Activated CD4-positive, alpha-beta T cell treated with anti-CD3 and anti-CD28 coated beads for 36 hours (primary cell): ENCODE results near the gene SPECC1. TPM values are rescaled to one million over a fixed set of nuclear protein-coding genes. Genes with fewer than 3 reads are reported as not detected.
"Not testable (repeated sequence)": the region's sequence is repeated elsewhere in the genome, so short reads cannot be mapped to it uniquely, and the experiment has no call there.

Source experiments
- ATAC-seq: fragments of 200-7000 bp; cut with Tn5 transposase; one replicate; pipeline ENCODE4 v1.10.0; 2021; ENCODE audit warnings: mild to moderate bottlenecking, moderate library complexity
- CTCF ChIA-PET: fragments of 350-600 bp; sonication (Branson Sonifier 250); formaldehyde crosslinking; loops from one replicate; lab custom pipeline; 2021; ENCODE audit warnings: antibody characterized with exemption; lab: Charles Lee
- POLR2A ChIA-PET: fragments of 350-600 bp; sonication (Branson Sonifier 250); formaldehyde crosslinking; loops from one replicate; lab custom pipeline; 2021; ENCODE audit warnings: antibody characterized with exemption, inconsistent platforms; lab: Charles Lee
- DNase-seq: peaks from one replicate; pipeline ENCODE4 v3.0.0-alpha.2; 2020
- H3K27ac Mint-ChIP-seq: one replicate; pipeline ENCODE4 v1.8.0; 2021; ENCODE audit warnings: mixed read lengths
- H3K27me3 Mint-ChIP-seq: one replicate; pipeline ENCODE4 v1.8.0; 2021; ENCODE audit warnings: mixed read lengths
- H3K36me3 Mint-ChIP-seq: one replicate; pipeline ENCODE4 v1.8.0; 2021; ENCODE audit warnings: low read depth, mixed read lengths
- H3K4me1 Mint-ChIP-seq: one replicate; pipeline ENCODE4 v1.8.0; 2021; ENCODE audit warnings: mixed read lengths
- H3K4me3 Mint-ChIP-seq: one replicate; pipeline ENCODE4 v1.8.0; 2021; ENCODE audit warnings: mild to moderate bottlenecking, moderate library complexity, mixed read lengths
- H3K9me3 Mint-ChIP-seq: one replicate; pipeline ENCODE4 v1.8.0; 2021; ENCODE audit warnings: low read depth, mixed read lengths
- intact Hi-C, 2 experiments: fragments of 100-400 bp; cut with DNase I in 1 of 2; cut with micrococcal nuclease in 1 of 2; formaldehyde crosslinking; loops; one replicate each; pipeline versions ENCODE4 v1.14.2 to v1.15.1; 2022 to 2024; cut with DNase I, micrococcal nuclease
- total RNA-seq, 2 experiments: library from RNA; stranded (reverse); gene quantifications; one replicate each; pipeline ENCODE4 v1.2.3, GENCODE V29; 2021

Gene SPECC1
- total RNA-seq, 2 experiments from 2014 or later = 6.1 to 10.4 TPM

DNA sequence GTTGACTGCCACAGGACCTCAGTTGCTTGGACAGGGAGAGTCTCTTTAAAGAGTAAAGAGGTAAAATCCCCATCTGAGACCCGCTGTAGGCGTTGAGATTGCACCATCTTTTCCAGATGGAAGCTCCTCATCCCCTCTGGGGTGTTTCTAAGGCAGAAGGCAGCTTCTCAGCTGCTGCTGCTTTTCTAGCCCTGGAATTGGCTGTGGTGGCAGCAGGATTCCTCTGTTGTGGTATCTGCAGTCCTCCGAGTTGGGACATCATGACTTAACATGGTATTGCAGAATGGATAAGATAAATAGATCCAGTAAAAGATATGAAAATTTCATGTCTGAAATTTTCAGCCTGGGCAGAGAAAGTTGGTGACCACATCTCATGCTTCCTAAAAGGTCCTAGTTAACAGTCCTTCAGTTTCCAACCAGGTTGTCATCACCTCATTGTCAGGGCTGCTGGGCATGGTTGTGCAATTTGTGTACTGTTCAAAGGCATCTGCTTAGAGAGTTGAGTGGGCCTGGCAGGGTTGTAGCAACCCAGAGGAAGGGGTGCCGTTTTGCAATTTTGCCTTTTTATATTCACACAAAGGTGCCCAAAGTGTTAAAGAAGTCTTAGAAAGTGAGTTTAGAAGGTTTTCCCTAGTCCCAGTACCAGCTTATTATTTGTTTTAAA lies 150.4 kb downstream of the SPECC1 start:
- Mint-ChIP-seq H3K4me3 (no peak overlapping the region), H3K27ac (no peak overlapping the region), H3K36me3 (no peaks in the 10 kb centered on the region), H3K27me3 (peaks cover 5% of the 10 kb centered on the region), H3K4me1 (peaks cover 4% of the 10 kb centered on the region), H3K9me3 (no peaks in the 10 kb centered on the region)
- ChIA-PET CTCF (interaction anchor here (0.6 kb wide), 1 partner anchor 151 kb away, joined by 3 read pairs; no protein-coding TSS in a partner anchor), POLR2A (no interaction called here)
- intact Hi-C loops = no loop called here
- DNase-seq (no peak), ATAC-seq (no peak)

DNA sequence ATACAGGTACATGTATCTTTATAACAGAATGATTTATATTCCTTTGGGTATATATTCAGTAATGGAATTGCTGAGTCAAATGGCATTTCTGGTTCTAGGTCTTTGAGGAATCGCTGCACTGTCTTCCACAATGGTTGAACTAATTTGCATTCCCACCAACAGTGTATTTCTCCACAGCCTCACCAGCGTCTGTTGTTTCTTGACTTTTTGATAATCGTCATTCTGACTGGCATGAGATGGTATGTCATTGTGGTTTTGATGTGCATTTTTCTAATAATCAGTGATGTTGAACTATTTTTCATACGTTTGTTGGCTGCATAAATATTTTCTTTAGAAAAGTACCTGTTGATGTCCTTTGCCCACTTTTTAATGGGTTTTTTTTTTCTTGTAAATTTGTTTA lies 156.4 kb downstream of the SPECC1 start:
- H3K9me3 Mint-ChIP-seq, POLR2A ChIA-PET, DNase-seq, ATAC-seq, H3K4me3 Mint-ChIP-seq, H3K27ac Mint-ChIP-seq, H3K36me3 Mint-ChIP-seq, H3K4me1 Mint-ChIP-seq, H3K27me3 Mint-ChIP-seq, intact Hi-C loops: not testable (repeated sequence)
- CTCF ChIA-PET = interaction anchor here (1.0 kb wide), 1 partner anchor 9 kb away, joined by 3 read pairs; no protein-coding TSS in a partner anchor

DNA sequence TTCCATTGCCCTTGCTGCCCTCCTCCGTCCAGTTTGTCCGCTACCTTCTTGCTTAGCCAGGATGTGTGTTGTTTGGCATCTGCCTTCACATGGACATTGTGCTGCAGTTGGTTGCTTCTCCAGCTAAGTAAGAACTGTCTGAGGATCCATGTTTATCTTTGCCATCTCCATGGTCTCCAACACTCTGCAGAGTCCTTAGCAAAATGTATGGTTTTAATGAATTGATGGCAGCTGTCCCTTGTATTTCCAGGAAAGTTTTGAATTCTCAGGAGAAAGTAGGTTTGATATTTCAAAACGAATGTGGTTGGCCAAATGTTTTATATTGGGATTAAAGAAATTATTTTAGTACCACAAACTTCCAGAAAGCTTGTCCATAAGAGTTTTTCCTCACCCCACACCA lies 160.9 kb downstream of the SPECC1 start:
- CTCF ChIA-PET = no interaction called here

DNA sequence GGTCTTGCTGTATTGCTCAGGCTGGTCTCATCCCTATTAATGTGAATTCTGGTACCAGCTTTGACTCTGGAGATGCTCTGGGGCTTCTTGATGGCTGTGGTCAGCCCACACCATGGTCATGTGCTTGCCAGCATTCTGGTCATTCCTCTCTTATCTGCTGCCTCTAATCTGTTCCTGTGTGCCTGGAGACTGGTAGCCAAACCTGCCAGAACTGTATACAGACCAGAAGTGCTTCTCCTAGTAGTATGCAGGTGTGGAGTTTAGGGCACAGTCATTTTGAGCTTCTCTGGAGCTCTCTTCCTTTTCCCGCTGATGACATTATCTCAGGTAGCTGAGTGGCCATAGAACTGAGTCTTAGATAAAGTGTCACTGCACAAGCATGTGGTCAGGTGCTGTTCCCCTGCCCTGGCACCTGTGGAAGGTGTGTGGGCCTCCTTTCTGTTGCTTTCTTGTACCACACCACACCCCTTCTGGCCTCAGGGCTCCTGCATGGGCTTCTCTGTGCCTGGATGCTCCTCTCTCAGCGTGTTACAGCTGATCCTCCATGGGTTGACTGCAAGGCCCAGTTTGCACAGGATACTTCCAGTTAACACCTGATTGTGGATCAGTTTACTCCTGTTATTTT lies 162.7 kb downstream of the SPECC1 start:
- no peak for DNase-seq
- POLR2A ChIA-PET = interaction anchor here (0.6 kb wide), 1 partner anchor 27 kb away, joined by 3 read pairs; no protein-coding TSS in a partner anchor
- Mint-ChIP-seq H3K9me3 (no peaks in the 10 kb centered on the region), H3K36me3 (no peaks in the 10 kb centered on the region), H3K4me3 (no peak overlapping the region), H3K27me3 (no peaks in the 10 kb centered on the region), H3K4me1 (no peaks in the 10 kb centered on the region), H3K27ac (no peak overlapping the region)
- ATAC-seq = no peak
- intact Hi-C loops = no loop called here
- CTCF ChIA-PET = interaction anchor here (1.2 kb wide), 1 partner anchor 10 kb away, joined by 5 read pairs; no protein-coding TSS in a partner anchor

More for the DNA sequence above, 160.9 kb downstream of the SPECC1 start:
- Mint-ChIP-seq H3K4me3 (no peak overlapping the region), H3K27me3 (no peaks in the 10 kb centered on the region), H3K27ac (no peak overlapping the region), H3K9me3 (no peaks in the 10 kb centered on the region), H3K4me1 (no peaks in the 10 kb centered on the region), H3K36me3 (no peaks in the 10 kb centered on the region)
- ATAC-seq = no peak
- POLR2A ChIA-PET = no interaction called here
- intact Hi-C loops = no loop called here
- no peak for DNase-seq

DNA sequence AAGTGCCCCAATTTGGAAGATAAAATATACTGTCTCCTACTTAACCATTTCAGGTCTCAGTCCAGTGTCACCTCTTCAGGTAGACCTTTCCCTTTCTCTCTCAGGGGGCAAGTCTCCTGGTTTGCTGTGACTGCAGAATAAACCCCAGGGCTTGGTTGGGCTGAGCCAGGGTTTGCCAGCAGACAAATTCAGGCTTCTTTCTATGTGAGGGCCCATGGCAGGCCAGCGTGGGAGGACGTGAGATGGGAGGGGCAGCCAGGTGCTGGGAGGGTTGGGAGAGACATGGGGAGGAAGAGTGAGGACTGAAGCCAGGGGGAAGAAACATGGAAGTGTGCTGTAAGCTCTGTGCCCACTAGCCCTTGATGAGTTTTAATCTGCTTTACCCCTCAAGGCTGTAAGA lies 163.2 kb downstream of the SPECC1 start:
- no peaks in the 10 kb centered on the region for H3K36me3 Mint-ChIP-seq
- H3K4me1 Mint-ChIP-seq = no peaks in the 10 kb centered on the region
- no peak for DNase-seq
- no peak for ATAC-seq
- ChIA-PET CTCF (interaction anchor here (1.2 kb wide), 1 partner anchor 11 kb away, joined by 5 read pairs; no protein-coding TSS in a partner anchor), POLR2A (no interaction called here)
- H3K27ac Mint-ChIP-seq = no peak overlapping the region
- no peak overlapping the region for H3K4me3 Mint-ChIP-seq
- intact Hi-C loops = no loop called here
- no peaks in the 10 kb centered on the region for H3K27me3 Mint-ChIP-seq
- no peaks in the 10 kb centered on the region for H3K9me3 Mint-ChIP-seq

DNA sequence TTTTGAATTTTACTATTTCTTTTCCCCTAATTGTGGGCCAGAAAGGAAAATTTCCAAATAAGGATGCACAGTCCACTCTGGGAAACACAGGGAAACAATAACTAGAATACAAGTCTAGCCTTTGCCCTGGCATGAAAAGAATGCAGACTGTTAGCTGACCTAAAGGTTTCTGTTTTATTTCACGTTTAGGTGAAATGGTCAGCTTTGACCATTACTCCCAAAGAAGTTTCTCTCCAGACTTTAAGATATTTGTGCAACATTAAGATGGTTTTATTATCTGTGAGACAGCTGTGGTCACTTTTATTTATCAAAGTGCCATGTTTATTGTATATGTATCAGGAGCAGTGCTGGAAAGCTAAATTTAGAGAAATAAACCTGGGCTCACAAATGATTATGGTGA lies 163.9 kb downstream of the SPECC1 start:
- DNase-seq = no peak
- POLR2A ChIA-PET = no interaction called here
- no peak for ATAC-seq
- H3K4me1 Mint-ChIP-seq = no peaks in the 10 kb centered on the region
- H3K4me3 Mint-ChIP-seq = no peak overlapping the region
- H3K27me3 Mint-ChIP-seq = peaks cover under 1% of the 10 kb centered on the region
- no peak overlapping the region for H3K27ac Mint-ChIP-seq
- H3K9me3 Mint-ChIP-seq = no peaks in the 10 kb centered on the region
- CTCF ChIA-PET = interaction anchor here (1.2 kb wide), 1 partner anchor 11 kb away, joined by 5 read pairs; no protein-coding TSS in a partner anchor
- intact Hi-C loops = no loop called here
- no peaks in the 10 kb centered on the region for H3K36me3 Mint-ChIP-seq

DNA sequence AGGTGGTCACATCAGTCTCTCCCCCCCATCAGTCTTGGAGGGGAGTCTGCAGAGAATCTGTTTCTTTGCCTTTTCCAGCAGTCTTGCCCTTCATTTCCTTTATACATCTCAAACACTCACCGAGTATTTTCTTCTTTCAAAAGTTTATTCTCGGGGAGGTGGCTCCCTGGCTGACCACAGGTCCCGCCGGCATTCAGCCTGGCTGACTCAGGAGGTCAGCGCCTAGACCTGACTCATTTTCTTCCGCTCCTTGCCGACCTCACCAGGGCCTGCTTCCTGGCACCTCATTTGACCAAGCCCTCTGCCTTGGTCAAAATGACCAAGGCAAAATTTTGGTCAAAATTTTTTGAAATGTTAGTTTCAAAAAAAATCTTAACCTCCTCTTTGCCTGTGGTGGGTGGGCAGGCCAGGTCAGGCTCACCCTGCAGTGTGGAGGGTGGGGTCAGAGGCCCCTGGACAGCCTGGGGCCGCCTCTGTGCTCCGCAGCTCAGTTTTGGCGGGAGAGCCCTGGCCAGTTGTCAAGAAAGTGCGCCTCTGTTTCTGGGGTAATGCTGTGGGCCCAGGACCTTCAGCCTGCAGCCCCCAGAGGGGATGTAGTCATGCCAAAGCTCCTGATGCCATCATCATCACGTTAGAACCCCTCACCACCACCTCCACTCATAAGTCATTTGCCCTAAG lies 165.6 kb downstream of the SPECC1 start:
- Mint-ChIP-seq H3K4me3 (no peak overlapping the region), H3K27me3 (peaks cover 3% of the 10 kb centered on the region), H3K4me1 (no peaks in the 10 kb centered on the region), H3K36me3 (no peaks in the 10 kb centered on the region), H3K27ac (no peak overlapping the region), H3K9me3 (no peaks in the 10 kb centered on the region)
- POLR2A ChIA-PET = interaction anchor here (0.6 kb wide), 1 partner anchor 93 kb away, joined by 3 read pairs; no protein-coding TSS in a partner anchor
- no peak for ATAC-seq
- intact Hi-C loops = no loop called here
- CTCF ChIA-PET = no interaction called here
- DNase-seq = no peak

DNA sequence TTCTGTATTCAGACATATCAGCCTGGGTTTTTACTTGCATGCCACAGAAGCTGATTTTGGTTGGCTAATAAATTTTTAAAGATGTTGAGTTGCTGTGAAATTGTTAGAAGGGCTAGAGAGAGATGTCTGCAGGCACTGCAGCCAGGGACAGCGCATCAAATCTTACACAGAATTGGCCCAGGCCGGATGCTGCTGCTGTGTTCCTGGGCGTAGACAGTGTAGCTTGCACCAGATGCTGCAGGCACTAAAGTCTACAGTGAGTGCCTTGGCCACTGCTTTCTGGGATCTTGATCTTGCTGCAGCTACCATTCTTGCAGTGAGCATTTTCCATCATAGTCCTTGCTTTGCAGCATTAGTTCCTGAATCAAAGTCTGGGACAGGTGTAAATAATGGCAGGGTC lies 169.9 kb downstream of the SPECC1 start:
- ChIA-PET CTCF (interaction anchor here (0.8 kb wide), 1 partner anchor 102 kb away, joined by 3 read pairs; no protein-coding TSS in a partner anchor), POLR2A (no interaction called here)
- intact Hi-C loops = no loop called here
- Mint-ChIP-seq H3K27ac (no peak overlapping the region), H3K9me3 (no peaks in the 10 kb centered on the region), H3K4me1 (no peaks in the 10 kb centered on the region), H3K27me3 (peaks cover 3% of the 10 kb centered on the region), H3K36me3 (no peaks in the 10 kb centered on the region), H3K4me3 (no peak overlapping the region)
- DNase-seq (no peak), ATAC-seq (no peak)

DNA sequence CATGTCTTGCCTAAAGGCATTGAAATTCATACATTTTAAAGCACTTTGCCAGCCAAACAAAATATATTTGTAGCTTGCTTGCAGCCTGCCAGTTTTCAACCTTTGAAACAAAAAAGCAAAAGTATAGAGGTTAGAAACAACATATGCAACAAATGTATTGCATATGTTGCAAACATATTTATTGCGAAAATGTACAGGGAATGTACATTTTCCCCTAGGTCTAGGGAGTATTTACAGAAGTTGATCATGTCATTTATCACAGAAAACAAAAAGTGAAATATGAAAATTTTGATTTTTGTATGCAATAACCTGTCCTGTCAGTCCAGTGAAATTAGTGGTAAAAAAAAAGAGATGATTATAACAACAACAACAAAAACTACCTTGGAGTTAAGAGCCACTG lies 171.5 kb downstream of the SPECC1 start:
- Mint-ChIP-seq H3K9me3 (no peaks in the 10 kb centered on the region), H3K27ac (no peak overlapping the region), H3K36me3 (no peaks in the 10 kb centered on the region), H3K27me3 (peaks cover 3% of the 10 kb centered on the region), H3K4me1 (no peaks in the 10 kb centered on the region), H3K4me3 (no peak overlapping the region)
- POLR2A ChIA-PET = no interaction called here
- CTCF ChIA-PET = interaction anchor here (1.1 kb wide), 1 partner anchor 60 kb away, joined by 5 read pairs; no protein-coding TSS in a partner anchor
- intact Hi-C loops = no loop called here
- ATAC-seq (no peak), DNase-seq (no peak)

DNA sequence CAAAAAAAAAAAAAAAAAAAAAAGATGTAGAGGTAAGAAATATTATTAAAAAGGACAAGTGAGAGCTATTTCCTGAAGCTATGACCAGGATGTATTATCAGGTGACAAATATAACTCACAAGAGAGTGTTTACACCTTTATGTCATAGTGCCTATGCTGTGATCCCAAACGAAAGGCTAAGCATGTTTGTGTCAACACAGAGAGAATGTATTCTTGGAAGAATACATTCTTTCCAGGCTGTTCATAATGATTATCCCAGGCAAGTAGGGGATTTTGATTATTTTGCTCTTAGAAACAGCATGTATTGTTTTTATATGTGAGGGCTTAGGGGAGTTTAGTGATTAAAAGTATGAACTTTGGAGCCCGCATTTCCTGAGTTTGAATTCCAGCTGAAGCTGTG lies 175.0 kb downstream of the SPECC1 start:
- no peak overlapping the region for H3K27ac Mint-ChIP-seq
- H3K9me3 Mint-ChIP-seq = no peaks in the 10 kb centered on the region
- no peak overlapping the region for H3K4me3 Mint-ChIP-seq
- POLR2A ChIA-PET = no interaction called here
- no peaks in the 10 kb centered on the region for H3K27me3 Mint-ChIP-seq
- CTCF ChIA-PET = interaction anchor here (1.6 kb wide), 1 partner anchor 21 kb away, joined by 4 read pairs; no protein-coding TSS in a partner anchor
- intact Hi-C loops = no loop called here
- ATAC-seq (no peak), DNase-seq (no peak)
- H3K36me3 Mint-ChIP-seq = no peaks in the 10 kb centered on the region
- no peaks in the 10 kb centered on the region for H3K4me1 Mint-ChIP-seq

DNA sequence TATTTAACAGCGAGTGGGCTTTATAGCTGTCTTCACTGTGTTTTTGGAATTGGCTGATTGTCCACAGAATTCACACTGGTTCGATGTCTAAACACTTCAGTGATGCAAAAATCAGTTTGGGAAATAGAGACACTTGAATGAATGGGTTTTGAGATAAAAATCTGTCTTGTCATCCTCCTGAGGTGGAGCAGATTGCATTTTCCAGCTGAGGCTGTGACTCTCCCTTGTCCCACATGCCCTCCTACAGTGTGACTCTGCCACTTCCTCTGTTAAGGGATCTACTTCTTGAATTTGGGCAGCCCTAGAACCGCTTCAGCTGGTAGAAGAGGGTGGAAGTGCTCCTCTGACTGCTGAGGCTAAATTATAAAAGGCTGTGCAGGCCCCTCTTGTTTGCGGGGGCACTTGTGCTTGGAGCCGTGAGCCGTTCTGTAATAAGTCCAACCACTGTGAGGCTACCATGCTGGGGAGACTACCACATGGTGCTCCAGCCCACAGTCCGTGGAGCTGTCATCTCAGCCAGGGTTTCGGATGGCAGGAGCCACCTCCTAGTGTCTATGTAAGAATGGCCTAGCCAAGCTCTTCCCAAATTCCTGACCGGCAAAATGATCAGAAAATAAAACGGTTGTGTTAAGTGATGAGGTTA lies 175.9 kb downstream of the SPECC1 start:
- CTCF ChIA-PET = interaction anchor here (0.9 to 1.6 kb wide), 2 partner anchors 20 to 32 kb away, joined by 3 to 4 read pairs; no protein-coding TSS in a partner anchor
- no peak for ATAC-seq

More for the DNA sequence above, 175.9 kb downstream of the SPECC1 start:
- peaks cover 7% of the 10 kb centered on the region for H3K4me1 Mint-ChIP-seq
- no peak for DNase-seq
- H3K9me3 Mint-ChIP-seq = no peaks in the 10 kb centered on the region
- no peak overlapping the region for H3K4me3 Mint-ChIP-seq
- H3K36me3 Mint-ChIP-seq = no peaks in the 10 kb centered on the region
- H3K27me3 Mint-ChIP-seq = no peaks in the 10 kb centered on the region
- POLR2A ChIA-PET = no interaction called here
- no peak overlapping the region for H3K27ac Mint-ChIP-seq
- intact Hi-C loops = no loop called here
